GM19328 (cell line): ENCODE results near the gene FAM3C.

ENCODE experiments used
- ATAC-seq: cut with Tn5 transposase; IDR thresholded peaks from one replicate; pipeline ENCODE4 v1.9.1; 2021; ENCODE audit warnings: mild to moderate bottlenecking, moderate library complexity; ENCODE audit not compliant: unreplicated experiment

Gene FAM3C

DNA sequence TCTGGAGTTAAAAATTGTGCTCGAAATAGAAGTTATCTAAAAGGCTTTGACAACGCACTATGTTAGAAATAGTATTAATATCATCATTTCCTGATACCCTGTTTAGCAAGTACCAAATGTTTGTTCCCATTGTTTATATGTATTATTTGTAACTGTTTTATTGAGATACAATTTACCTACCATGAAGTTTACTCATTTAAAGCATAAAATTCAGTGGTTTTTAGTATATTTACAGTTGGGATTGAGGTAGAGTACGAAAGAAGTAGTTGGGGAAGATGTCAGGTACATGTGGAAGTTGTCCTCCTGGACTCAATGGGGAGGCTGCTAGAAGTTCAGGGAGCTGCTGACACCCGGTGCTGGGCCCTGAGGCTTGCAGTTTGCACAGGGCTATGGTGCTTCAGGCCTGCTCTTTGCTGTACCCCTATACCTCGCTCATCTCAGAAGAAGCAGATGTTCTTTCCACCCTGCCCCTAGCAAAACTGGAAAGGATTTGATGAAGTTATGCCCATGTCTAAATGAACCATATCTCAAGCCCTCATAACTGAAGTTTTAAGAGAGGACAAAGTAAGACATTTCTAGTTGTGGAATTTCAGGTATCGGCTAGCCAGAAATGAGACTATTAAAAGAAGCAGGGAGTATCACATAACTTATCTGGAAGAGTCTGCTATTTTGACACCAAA is 92.5 kb downstream of the FAM3C start:
- ATAC-seq, result no peak

- peak; percentile 93 for ATAC-seq
Measured at GRCh38 chr7:121302214-121302745, 93.8 kb downstream of the FAM3C start.

DNA sequence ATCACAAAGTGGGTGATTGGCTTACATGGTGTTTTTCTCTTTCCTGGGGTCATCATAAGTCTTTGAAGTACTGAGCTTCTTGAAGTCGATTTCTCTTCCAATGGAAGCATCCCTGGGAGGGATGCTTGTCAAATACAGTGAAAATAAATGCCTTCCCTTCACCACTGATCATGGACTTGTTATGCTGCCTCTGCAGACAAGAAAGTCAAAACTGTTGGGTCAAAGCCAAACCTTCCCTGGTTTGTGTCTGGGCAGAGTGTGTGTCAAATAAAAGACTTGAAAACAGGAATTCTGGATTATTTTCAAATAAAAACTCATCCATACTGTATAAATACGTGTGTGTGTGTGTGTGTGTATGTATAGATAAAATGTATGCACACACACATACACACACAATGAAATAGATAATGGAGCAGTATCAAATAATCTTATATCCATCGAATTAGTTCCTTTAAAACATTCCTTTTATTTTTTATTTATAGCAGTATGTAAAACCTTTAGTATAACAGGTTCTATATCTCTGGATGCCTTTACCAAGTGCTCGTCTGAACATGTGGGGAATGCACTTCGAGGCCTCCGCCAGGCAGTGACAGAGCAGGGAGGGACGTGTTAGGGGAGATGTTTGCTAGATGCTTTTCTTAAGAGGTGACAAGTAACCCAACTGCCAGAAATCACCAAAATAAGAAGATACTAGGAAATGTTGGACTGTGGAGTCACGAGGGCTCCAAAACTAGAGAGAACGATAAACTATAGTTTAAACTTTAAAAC is 94.5 kb downstream of the FAM3C start:
- no peak for ATAC-seq

DNA sequence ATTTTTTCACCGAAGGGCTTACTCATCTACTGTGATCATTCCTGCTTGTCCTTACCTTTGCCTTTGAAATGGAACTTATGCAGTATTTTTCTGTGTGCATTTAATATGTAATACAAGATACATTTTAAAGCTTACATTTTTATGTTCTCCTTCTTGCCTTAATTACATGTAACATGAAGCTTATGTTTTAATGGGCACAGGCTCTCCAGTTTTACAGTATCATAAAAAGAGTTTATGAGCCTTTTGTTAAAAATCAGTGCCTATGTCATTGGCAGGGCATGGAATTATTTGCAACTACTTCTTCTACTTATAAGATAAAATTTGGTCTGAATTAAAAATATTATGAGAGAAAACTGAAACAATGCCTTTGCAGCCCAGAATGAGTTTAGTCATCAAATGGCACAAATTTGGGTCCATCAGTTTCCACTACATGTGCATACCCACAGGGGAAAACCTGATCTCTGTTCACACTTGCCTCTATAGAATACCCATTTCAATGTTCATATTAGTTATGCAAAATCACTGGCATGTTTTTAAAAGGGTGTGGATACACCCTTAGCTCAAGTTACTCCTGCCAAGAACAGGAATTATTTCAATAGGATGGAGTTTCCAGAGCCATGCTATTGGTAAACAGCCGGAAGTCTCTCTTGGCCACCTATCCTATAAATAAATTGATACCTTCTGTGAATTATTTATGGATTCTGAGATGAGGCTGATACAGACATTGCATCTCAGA is 95.3 kb downstream of the FAM3C start:
- no peak for ATAC-seq
